ENCODE results near the gene MTG1. TPM values are rescaled to one million over a fixed set of nuclear protein-coding genes. Genes with fewer than 3 reads are reported as not detected.

MTG1 gene, protein sequence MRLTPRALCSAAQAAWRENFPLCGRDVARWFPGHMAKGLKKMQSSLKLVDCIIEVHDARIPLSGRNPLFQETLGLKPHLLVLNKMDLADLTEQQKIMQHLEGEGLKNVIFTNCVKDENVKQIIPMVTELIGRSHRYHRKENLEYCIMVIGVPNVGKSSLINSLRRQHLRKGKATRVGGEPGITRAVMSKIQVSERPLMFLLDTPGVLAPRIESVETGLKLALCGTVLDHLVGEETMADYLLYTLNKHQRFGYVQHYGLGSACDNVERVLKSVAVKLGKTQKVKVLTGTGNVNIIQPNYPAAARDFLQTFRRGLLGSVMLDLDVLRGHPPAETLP
- 56.9 and 61.2 TPM in 2 replicates for total RNA-seq

GRCh38 chr10:133394064-133394663 lies at the start of gene MTG1:
TSS of gene MTG1 (plus strand) at chr10:133394157. CDS start at chr10:133394221, 64 bp downstream.
- intact Hi-C loops (cut with micrococcal nuclease) = loop anchor here (1.0 to 5.0 kb wide), 4 partner anchors 16 to 132 kb away; partner anchors contain the start of genes ECHS1 and FUOM

GRCh38 chr10:133344236-133344635 lies 49.7 kb upstream of the MTG1 start:
- intact Hi-C loops (cut with micrococcal nuclease) = no loop called here

DNA sequence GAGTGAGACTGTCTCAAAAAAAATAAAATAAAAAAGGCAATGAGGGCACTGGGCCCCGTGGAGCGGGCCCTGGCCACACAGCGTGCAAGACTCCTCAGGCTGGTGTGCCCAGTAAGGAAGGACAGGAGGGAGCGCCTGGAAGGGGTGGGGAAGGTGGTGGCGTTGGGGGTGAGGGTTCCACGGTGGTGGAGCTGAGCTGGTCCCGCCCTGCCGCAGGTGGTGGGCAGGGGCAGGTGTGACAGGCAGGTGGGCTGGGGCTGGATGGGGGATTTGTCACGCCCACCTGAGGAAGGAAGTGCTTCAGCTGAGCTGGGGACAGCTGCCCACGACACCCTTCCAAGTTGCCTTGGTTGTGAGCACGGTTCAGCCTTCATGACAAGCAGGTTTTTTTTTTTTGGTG lies 47.5 kb upstream of the MTG1 start:
- intact Hi-C loops (cut with micrococcal nuclease) = no loop called here

DNA sequence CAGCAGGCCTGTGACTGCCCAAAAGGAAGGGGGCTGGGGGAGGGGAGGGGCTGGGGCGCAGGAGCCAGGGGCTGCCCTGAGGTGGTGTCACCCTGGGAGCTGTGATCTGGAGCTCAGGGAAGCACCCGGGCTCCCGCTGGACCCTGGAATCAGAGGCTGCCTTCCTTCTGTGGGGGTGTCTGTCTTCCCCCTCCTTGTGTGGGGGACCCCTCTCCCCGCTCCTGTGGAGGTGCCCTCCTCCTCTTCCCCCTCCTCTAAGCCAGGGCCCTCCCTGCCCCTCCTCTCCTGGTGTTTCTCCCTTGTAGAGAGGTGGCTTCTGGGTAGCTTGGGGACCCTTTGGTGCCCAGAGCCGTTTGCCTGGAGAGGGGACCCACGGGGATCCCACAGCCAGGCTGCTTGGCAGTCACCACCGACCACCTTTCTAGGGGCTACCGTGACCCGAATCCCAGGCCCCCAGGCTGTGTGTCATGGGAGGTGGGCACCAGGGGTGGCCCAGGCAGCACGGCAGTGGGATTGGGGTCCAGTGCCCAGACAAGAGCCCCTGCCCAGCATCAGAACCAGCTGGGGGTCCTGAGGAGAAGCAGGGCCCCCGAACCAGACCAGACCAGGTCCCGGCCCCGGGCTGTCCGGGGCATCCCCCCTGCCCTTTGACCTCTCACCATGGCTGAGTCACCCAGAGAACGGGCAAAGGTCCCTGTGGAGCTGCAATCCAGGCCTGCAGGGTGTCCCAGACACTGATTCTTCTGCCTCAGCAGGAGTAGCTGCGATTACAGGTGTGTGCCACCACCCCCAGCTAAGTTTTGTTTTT lies 46.0 kb upstream of the MTG1 start:
- intact Hi-C loops (cut with micrococcal nuclease) = no loop called here

GRCh38 chr10:133349160-133349568 lies 44.8 kb upstream of the MTG1 start:
- intact Hi-C loops (cut with micrococcal nuclease) = no loop called here

GRCh38 chr10:133349577-133350011 lies 44.4 kb upstream of the MTG1 start:
- intact Hi-C loops (cut with micrococcal nuclease) = no loop called here

- intact Hi-C loops (cut with micrococcal nuclease) = no loop called here
These were observed 43.5 kb upstream of the MTG1 start for GRCh38 chr10:133350283-133350949.

DNA sequence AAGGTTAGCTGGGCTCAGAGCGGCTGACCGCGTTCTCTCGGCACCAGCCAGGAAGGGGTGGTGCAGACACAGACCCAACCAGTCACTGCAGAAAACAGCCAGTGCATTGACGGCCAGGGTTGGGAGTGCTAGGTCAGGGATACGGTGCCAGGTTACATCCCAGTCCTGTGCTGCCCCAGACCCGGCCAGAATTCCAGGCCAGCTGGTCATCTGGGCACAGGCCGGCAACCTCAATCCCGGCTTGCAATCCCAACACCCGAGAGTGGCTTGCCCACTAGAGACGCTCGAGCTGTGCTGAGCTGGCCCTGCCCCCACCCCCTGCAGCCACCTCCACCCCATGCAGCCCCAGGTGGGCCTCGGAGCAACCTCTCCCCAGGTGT lies 43.0 kb upstream of the MTG1 start:
- intact Hi-C loops (cut with micrococcal nuclease) = no loop called here

DNA sequence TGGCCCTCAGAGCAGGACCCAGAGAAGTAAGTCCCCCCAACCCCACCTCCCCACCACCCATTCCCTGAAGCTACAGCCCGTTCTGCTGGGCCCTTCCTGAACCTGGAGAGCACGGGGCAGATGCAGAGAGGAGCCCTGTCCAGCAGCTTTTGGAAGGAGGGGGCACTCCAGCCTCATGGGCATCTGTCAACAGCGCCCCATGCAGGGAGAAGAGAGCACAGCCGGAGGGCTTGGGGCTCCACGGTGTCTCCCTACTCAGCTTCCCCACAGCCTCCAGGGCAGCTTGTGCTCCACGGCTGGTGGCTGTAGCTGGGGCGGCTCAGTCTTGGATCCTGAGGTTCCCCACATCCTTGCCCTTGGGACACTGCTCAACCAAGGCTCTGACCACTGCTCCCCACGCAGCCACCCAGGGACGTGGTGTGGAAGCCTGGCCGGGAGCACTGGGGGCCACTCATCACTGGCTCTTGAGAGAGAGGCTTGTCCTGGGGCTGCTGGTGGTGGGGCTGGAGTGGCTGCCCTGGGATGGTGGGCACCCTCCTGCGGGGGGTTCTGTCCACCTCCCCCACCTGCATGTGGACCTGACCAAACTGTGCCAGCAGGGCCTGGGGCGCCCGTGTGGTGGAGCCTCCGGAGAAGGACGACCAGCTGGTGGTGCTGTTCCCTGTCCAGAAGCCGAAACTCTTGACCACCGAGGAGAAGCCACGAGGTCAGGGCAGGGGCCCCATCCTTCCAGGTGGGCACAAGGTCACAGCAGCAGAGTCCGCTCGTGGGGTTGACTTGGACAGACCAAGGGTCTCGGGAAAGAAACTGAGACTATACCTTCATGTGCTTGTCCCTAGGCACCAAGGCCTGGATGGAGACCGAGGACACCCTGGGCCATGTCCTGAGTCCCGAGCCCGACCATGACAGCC lies 42.3 kb upstream of the MTG1 start:
- intact Hi-C loops (cut with micrococcal nuclease) = no loop called here

GRCh38 chr10:133353202-133353959 lies 40.6 kb upstream of the MTG1 start:
- intact Hi-C loops (cut with micrococcal nuclease) = no loop called here

DNA sequence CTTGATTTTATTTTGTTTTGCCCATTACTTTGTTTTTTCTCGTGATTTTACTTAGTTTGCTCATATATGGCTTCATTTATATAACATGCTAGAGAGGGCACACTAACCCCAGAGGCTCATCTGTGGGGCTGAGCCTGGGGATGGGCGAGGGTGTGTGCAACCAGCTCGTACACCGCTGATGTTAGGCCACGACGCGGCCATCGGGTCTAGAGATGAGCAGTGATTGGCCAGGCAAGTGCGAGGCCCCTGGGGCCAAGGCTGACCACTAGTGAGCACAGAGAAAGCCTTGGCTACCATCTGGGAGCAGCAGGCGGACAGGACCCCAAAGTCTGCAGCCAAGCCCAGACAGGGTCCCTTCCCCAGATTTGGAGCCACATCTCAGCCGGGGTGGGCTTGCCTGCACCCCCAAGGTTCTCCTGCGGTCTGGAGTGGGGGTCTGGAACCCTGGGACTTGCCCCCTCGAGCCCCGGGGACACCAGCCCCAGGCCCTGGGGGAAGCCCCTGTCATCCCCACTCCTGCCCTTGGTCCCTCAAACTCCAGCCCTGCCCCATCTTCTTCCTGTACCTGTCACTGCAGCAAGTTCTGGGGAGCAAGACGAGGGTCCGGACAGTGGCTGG lies 39.9 kb upstream of the MTG1 start:
- intact Hi-C loops (cut with micrococcal nuclease) = no loop called here

DNA sequence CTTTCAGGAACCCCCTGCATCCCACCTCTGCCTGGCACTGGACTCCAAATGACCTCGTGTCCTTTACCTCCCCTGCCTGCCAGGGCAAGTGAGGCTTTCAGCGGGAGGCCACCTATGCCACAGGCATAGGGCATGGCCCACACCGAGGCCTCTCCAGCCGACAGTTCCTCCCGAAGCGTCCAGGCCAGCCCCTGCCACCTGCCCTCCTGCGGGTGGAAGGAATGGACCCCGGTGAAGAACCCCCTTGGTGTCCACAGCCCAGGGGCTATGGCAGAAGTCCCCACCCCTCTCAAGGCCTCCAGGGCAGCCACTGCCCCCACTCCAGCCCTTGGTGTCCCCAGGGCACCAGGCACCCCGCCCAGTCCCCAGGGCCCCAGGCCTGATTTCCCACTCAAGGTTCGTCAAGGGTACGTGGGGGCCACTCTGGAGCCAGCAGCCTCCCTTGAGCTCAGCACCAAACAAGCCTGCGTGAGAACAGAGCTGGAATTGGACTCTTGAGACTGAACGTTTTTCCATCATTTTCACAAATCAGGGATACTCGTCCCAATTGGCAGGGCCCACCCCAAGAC lies 39.2 kb upstream of the MTG1 start:
- intact Hi-C loops (cut with micrococcal nuclease) = no loop called here

GRCh38 chr10:133355266-133355665 lies 38.7 kb upstream of the MTG1 start:
- intact Hi-C loops (cut with micrococcal nuclease) = no loop called here

DNA sequence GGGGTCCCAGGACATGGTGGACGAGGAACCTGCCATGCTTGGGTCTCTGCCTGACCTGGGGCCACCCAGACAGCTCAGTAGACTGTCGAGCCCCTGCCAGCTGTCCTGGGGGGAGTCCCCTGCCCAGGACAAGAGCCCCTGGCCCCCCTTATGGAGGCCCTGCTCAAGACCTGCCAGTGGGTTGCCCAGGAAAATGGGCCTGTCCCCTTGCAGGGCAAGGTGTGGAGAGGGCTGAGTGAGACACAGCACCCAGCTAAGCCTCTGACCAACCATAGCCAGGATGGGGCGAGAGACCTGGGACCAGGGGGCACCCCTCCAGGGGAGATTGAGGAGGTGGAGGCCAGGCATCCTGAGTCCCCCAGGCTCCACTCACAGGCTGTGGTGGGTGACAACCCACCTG lies 38.0 kb upstream of the MTG1 start:
- intact Hi-C loops (cut with micrococcal nuclease) = no loop called here

DNA sequence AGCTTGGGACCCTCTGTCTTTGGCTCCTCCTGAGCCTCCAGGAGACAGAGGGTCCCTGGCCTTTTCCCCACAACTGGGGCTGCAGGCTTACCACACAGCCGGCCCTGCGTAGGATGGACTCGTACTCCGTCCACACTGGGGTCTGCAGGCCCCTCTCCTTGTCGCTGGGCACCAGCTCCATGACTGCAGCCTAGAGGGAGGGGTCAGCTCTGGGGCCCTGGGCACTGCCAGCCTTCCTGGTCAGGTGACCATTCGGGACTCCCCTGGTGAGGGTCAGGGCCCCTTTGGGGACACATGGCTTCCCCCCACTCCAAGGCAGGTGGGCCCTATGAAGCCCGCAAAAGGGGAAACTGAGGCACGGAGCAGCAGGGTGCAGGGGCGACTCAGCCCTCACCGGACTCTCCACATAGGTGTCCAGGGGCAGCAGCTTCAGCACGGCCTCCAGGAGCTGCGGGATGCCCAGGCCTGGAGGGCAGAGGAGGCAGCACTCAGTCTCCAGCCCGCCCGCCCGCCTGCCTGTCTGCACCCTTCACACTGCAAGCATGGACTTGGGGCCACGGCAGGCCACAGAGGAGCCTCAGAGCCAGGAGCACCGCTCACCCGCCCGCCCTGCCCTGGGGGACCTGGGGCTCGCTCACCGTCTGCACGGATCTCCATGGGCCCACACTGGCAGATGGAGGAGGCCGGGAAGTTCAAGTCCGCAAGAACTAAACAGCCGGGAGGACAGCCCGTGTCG lies 37.2 kb upstream of the MTG1 start:
- intact Hi-C loops (cut with micrococcal nuclease) = loop anchor here (1.0 kb wide), 1 partner anchor 22 kb away; no protein-coding TSS in a partner anchor

DNA sequence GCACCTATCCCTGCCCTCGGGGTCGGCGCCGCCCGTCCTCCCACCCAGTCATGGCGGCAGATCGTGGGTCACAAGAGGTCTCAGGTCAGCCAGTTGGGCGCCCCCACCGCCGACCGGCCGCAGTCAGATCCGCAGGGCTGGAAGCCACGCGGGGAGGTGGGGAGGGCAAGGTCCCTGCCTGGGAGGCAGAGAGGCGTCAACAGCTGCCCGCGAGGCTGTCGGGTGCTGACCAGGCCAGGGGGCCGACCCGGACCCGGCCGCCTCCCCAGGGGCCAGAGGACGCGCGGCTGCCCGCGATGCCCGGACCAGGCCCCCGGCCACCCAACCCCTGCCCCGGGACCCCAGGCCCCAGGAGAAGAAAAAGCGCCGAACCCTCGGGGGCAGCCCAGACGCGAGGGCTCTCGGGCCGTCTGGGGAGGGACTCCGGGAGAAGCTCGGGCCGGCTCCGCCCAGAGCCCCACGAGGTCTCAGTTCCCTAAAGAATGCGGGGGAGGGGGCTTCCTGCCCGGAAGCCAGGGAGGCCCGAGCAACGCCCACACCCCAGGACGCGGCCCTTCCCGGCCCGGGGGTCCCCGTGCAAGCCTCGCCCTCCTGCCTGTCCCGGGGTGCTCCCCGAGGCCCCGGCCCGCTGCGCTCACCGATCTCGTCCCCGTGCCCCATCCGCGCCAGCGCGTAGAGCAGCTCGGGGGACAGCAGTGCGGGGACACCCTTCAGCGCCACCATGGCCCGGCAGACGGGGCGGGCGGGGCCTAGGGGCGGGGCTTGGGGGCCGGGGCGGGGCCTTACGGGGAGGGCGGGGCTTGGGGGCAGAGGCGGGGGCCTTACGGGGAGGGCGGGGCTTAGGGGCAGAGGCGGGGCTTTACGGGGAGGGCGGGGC lies 36.4 kb upstream of the MTG1 start, which contains the start of gene FUOM:
Gene FUOM, minus strand, starts transcription at position 735 of the 877 bp plus-strand sequence. Its CDS starts 12 bp downstream, at position 723.
- intact Hi-C loops (cut with micrococcal nuclease) = loop anchor here (1.0 kb wide), 3 partner anchors 21 to 48 kb away; partner anchors contain the start of gene MTG1

Data from T-helper 2 cell treated with Interferon-gamma antibody and Interleukin-4, amounts not matched to agents 100 ng/mL and 5 ng/mL, for 36 hours (primary cell).